Adipocyte (in vitro differentiated cells): ENCODE measurements around the gene LGALS7.
"Not testable (repeated sequence)": the region's sequence is repeated elsewhere in the genome, so short reads cannot be mapped to it uniquely, and the experiment has no call there.

Experiments
- DNase-seq: peaks from one replicate; pipeline ENCODE4 v3.0.0-alpha.2; 2015; ENCODE audit warnings: low read depth
- H3K27me3 ChIP-seq: replicated peaks from 2 replicates; pipeline ENCODE4 v1.7.0; 2013; ENCODE audit warnings: mild to moderate bottlenecking, low read length, moderate library complexity; ENCODE audit not compliant: control insufficient read depth, insufficient read depth
- H3K36me3 ChIP-seq: 2 replicates; pipeline ENCODE4 v1.7.0; 2013; ENCODE audit warnings: low read length, mild to moderate bottlenecking, moderate library complexity; ENCODE audit not compliant: control insufficient read depth, insufficient read depth, severe bottlenecking
- H3K4me1 ChIP-seq: 2 replicates; pipeline ENCODE4 v1.7.0; 2013; ENCODE audit warnings: mild to moderate bottlenecking, low read length, moderate library complexity; ENCODE audit not compliant: control insufficient read depth, insufficient read depth
- H3K4me3 ChIP-seq: 2 replicates; pipeline ENCODE4 v1.7.0; 2013; ENCODE audit warnings: mild to moderate bottlenecking, low read length, moderate library complexity
- H3K9ac ChIP-seq: 2 replicates; pipeline ENCODE4 v1.7.0; 2013; ENCODE audit warnings: mild to moderate bottlenecking, low read length, moderate library complexity
- H3K9me3 ChIP-seq: 2 replicates; pipeline ENCODE4 v1.7.0; 2013; ENCODE audit warnings: mild to moderate bottlenecking, low read length, moderate library complexity; ENCODE audit not compliant: control insufficient read depth

Gene LGALS7

DNA sequence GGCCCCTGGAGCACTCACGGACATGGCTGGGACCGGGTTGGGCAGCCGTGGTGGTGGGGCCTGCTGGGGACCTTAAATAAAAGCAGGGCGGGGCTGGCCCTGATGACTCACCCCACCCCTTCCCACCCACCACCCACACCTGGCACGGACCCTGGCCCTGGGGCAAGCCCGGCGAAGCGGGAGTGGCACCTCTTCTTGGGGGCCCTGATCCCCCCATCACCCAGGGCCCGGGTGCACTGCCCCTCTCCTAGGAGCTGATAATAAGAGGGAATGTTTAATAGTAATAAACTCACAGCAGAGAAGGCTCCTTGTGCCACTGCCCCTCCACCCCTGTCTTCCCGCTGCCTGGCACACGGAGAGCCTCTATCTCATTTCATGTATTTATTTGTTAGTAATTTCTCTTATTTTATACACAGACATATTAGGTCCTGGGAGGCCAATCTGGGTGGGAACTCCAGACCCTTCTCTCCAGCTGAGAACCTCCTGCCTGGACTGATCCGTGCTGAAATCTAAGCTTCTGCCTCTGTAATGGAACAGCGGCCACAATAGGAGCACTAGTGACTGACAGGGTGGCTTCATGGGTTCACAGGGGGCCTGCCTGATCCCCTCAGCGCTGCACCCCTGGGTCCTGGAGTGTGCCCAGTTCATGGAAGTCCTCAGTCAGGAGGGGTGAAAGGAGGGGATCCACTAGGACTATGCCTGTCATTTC lies at the start of gene LGALS7:
Gene LGALS7 (minus strand): TSS at position 49 of the 709 bp plus-strand sequence. CDS start 25 bp downstream, at position 24.
- Histone ChIP-seq H3K9me3 (no peaks in the 10 kb centered on the region), H3K9ac (no peak within 1 kb of the TSS), H3K4me3 (no peak within 1 kb of the TSS), H3K36me3 (no peaks in the 10 kb centered on the region), H3K27me3 (peaks cover under 1% of the 10 kb centered on the region), H3K4me1 (no peaks in the 10 kb centered on the region)
- no peak for DNase-seq

DNA sequence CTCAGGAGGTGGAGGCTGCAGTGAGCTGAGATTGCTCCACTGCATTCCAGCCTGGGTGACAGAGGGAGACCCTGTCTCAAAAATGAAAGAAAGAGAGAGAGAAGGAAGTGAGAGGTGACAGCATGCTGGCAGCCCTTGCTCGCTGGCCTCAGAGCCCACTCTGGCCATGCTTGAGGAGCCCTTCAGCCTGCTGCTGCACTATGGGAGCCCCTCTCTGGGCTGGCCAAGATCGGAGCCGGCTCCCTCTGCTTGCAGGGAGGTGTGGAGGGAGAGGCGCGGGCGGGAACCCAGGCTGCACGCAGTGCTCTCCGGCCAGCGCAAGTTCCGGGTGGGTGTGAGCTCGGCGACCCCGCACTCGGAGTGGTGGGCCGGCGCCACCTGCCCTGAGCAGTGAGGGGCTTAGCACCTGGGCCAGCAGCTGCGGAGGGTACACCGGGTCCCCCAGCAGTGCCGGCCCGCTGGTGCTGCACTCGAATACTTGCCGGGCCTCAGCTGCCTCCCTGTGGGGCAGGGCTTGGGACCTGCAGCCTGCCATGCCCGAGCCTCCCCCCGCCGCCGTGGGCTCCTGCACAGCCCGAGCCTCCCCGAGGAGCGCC lies 48.0 kb upstream of the LGALS7 start:
- not testable (repeated sequence) for H3K9me3 ChIP-seq, H3K27me3 ChIP-seq, H3K4me1 ChIP-seq, H3K4me3 ChIP-seq, DNase-seq, H3K9ac ChIP-seq
- peaks cover 32% of the 10 kb centered on the region for H3K36me3 ChIP-seq

DNA sequence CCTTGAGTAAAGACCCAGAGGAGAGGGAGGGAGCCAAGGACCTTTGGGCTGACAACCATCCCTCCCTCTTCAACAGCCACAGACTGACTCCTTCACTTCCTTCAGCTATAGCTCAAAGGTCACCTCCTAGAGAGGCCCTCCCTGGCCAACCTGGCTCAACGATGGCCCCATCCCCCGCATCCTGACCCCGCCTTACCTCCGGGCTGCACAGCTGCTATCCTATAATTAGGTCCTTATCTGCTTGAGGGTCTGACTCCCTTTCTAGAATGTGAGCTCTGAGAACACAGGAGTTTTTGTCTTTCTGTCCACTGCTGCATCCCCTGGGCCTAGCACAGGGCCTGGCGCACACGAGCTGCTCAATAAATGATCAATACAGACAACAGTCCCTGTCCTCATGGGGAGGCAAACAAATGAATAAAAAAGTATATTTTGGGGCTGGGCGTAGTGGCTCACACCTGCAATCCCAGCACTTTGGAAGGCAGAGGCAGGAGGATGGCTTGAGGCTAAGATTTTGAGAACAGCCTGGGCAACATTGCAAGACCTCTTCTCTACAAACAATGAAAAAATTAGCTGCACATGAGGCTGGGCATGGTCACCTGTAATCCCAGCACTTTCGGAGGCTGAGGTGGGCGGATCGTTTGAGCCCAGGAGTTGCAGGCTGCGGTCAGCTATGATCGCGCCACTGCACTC lies 46.1 kb upstream of the LGALS7 start:
- H3K4me1 ChIP-seq, result no peaks in the 10 kb centered on the region
- peaks cover 41% of the 10 kb centered on the region for H3K36me3 ChIP-seq
- H3K27me3 ChIP-seq, result no peaks in the 10 kb centered on the region
- no peak overlapping the region for H3K9ac ChIP-seq
- no peak overlapping the region for H3K4me3 ChIP-seq
- H3K9me3 ChIP-seq, result no peaks in the 10 kb centered on the region
- no peak for DNase-seq

DNA sequence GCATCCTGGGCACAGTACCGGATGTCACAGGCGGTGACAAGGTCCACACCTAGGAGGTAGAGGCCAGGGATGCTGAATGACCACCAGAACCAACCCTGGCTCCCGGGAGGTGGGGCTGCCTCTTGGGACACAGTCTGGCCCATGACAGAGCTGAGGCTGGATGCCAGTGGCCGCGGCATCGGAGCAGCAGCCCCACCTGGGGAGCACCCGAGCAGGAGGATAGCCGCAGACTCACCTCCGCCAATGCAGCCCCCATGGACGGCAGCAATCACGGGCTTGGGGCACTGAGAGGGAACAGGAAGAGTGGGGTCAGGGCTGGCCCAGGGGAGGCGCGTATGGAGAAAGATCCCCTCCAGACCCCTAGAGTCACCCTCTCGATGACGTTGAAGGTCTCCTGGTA lies 43.8 kb upstream of the LGALS7 start:
- DNase-seq, result no peak
- H3K9me3 ChIP-seq, result no peaks in the 10 kb centered on the region
- H3K4me1 ChIP-seq, result no peaks in the 10 kb centered on the region
- H3K4me3 ChIP-seq, result no peak overlapping the region
- no peaks in the 10 kb centered on the region for H3K27me3 ChIP-seq
- no peak overlapping the region for H3K9ac ChIP-seq
- peaks cover 33% of the 10 kb centered on the region for H3K36me3 ChIP-seq

- no peak for DNase-seq
- Histone ChIP-seq H3K36me3 (peaks cover 33% of the 10 kb centered on the region), H3K9ac (no peak overlapping the region), H3K4me3 (no peak overlapping the region), H3K9me3 (no peaks in the 10 kb centered on the region), H3K27me3 (no peaks in the 10 kb centered on the region), H3K4me1 (no peaks in the 10 kb centered on the region)
Observed at GRCh38 chr19:38816131-38816750, 42.9 kb upstream of the LGALS7 start.

- DNase-seq, result no peak
Observed at GRCh38 chr19:38815059-38816001, 42.0 kb upstream of the LGALS7 start.

GRCh38 chr19:38813932-38814331 lies 40.6 kb upstream of the LGALS7 start:
- not testable (repeated sequence) for H3K9me3 ChIP-seq, H3K4me3 ChIP-seq, H3K27me3 ChIP-seq, DNase-seq, H3K9ac ChIP-seq, H3K4me1 ChIP-seq
- H3K36me3 ChIP-seq, result peaks cover 33% of the 10 kb centered on the region

More at GRCh38 chr19:38815059-38816001, 42.0 kb upstream of the LGALS7 start:
- Histone ChIP-seq H3K9me3 (no peaks in the 10 kb centered on the region), H3K27me3 (no peaks in the 10 kb centered on the region), H3K4me3 (no peak overlapping the region), H3K9ac (no peak overlapping the region), H3K36me3 (peaks cover 33% of the 10 kb centered on the region), H3K4me1 (no peaks in the 10 kb centered on the region)

DNA sequence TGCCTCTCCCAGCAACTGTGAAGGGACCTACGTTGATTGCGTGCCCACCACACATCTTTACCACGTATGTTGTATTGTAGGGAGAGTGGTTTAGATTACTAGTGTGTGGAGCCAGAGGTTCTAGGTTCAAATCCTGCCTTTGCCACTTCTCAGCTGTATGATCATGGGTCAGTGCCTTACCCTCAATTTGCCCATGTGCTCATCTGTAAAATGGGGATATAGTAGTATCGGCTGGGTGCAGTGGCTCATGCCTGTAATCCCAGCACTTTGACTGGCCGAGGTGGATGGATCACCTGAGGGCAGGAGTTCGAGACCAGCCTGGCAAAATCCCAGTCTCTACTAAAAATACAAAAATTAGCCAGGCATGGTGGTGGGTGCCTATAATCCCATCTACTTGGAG lies 40.0 kb upstream of the LGALS7 start:
- H3K4me3 ChIP-seq, result no peak overlapping the region
- H3K4me1 ChIP-seq, result no peaks in the 10 kb centered on the region
- H3K36me3 ChIP-seq, result peaks cover 33% of the 10 kb centered on the region
- H3K27me3 ChIP-seq, result no peaks in the 10 kb centered on the region
- H3K9me3 ChIP-seq, result no peaks in the 10 kb centered on the region
- DNase-seq, result no peak
- H3K9ac ChIP-seq, result no peak overlapping the region

DNA sequence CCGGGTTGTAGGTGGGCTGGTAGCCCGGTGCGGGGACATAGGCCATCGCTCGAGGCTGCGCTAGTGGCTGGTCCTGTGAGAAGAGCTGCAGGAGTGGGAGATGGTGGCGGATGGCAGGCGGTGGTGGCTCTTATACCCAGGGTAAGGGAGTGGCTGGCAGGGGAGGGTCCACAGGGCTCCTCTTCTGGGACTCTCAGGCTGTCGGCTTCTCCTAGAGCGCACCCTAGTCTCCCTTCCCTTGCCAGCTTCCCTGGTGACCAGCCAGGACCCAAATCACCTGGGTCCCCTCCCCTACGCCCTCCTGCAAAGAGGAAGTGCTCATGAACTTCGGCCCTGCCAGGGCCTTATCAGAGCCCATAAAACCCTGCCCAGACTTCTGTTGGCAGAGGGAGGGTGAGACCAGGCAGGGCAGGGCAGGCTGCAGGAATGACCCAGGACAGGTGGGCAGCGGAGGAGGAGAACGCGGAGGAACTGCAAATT lies 39.6 kb upstream of the LGALS7 start, which contains the start of gene LGALS4:
Gene LGALS4 (minus strand): TSS at position 105 of the 480 bp plus-strand sequence. CDS start 59 bp downstream, at position 46.
- Histone ChIP-seq H3K9me3 (no peaks in the 10 kb centered on the region), H3K27me3 (no peaks in the 10 kb centered on the region), H3K4me3 (no peak within 1 kb of the TSS), H3K9ac (no peak within 1 kb of the TSS), H3K36me3 (peaks cover 29% of the 10 kb centered on the region), H3K4me1 (no peaks in the 10 kb centered on the region)
- DNase-seq, result no peak

DNA sequence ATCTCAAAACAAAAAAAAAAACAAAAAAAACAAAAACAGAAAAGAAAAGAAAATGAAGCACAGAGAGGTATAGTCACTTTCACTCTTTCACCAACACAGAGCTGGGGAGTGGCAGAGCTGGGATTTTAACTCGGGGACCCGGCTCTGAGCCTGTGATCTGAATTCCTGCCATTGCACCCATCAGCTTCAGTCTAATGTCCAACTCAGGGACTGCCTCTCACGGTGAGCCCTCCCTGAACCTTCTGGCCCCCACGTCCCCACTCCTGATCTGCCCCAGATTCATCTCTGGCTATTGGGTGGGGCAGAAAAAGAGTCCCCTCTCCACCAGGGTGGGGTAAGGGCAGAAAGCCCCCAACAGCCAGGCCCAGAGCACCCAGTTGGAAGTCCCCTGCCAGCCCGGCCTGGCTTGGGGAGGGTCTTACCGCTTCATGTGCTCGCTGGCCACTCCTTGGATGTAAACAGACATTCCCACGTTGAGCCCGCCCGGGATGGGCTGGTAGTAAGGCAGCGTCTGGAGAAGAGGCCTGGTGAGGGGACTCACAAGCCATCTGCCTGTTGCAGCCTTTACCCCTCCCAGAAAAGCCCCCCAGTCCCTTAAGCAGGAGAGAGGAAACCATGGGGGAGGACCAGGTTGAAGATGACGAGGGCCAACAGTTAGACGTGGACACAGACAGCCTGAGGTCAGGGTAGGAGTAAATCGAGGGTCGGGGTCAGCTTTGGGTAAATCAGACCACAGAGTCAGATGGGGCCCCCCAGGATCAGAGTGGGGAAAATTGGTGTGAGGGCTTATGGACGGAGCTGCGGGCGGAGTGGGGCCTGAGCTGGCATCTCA lies 38.9 kb upstream of the LGALS7 start:
- Histone ChIP-seq H3K4me3 (no peak overlapping the region), H3K9me3 (no peaks in the 10 kb centered on the region), H3K4me1 (no peaks in the 10 kb centered on the region), H3K27me3 (no peaks in the 10 kb centered on the region), H3K36me3 (peaks cover 23% of the 10 kb centered on the region), H3K9ac (no peak overlapping the region)
- DNase-seq, result no peak
